NCI-H2107 (cell line): ENCODE results near the gene TOX2.

Experiments
- DNase-seq: peaks from one replicate; lab custom pipeline; 2025; lab: John Stamatoyannopoulos, UW

Gene TOX2

GRCh38 chr20:44064501-44065400, 150.1 kb downstream of the TOX2 start:
- no peak for DNase-seq

DNA sequence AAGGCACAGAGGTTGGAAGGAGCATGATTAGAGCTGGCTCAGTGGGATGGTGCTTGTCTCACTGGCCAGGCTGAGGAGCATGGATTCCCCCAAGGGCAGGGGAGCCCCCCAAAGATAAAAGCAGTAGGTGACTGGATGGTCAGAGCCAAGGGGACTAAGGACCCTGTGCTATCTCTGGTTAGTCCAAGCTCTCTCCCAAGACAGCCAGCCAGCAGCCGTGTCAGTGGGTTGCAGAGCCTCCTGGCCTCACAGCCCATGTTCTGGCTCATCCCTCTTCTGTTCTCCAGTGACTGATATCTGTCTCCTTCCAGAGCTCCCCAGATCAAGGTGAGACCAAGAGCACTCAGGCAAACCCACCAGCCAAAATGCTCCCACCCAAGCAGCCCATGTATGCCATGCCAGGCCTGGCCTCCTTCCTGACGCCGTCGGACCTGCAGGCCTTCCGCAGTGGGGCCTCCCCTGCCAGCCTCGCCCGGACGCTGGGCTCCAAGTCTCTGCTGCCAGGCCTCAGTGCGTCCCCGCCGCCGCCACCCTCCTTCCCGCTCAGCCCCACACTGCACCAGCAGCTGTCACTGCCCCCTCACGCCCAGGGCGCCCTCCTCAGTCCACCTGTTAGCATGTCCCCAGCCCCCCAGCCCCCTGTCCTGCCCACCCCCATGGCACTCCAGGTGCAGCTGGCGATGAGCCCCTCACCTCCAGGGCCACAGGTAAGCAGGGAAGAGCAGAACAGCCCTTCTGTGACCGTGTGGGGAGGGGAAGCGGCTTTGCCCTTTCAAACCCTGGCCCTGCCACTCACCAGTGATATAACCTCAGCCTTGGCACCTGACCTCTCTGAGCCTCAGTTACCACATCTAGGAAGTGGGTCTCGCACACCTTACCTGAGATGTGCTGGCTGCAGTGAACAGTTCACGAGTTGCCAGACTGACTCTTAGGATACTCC, 151.0 kb downstream of the TOX2 start:
- no peak for DNase-seq

DNA sequence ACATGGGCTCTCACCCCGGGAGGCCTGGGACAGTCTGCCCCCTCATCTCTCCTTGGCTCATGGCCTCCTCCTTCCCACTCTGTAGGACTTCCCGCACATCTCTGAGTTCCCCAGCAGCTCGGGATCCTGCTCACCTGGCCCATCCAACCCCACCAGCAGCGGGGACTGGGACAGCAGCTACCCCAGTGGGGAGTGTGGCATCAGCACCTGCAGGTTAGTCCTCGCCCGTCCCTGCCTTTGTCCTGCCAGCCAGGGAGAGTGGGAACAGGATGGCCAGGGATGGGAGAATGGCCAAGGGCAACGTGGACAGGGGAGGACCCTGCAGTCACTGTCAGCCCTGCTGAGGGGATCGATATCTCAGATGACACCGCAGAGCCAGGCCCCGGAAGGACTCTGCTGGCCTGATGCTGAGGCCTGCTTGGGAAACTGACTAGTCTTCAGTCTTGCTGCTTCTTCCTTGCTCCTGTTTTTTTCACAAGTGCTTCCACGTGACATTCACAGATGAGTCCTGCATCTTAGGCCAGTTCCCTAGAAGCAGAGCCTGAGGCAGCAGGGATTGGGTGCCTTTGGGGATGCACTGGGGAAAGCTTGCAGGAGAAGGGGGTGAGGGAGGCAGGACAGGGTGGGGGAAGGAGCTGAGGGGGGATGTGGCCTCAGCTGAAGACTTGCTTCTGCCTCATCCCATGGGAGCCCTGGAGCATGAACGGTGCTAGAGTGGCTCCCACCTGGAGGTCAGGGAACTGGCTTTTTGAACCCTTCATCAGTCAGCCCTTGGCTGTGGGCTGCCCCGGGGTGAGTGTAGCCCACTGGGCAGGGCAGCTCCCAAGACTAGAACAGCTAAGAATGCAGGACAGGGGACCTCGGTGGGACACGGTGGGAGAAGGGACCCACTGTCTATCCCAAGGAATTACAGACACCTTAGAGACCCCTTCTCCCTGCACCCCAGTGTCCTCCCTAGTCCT, 152.3 kb downstream of the TOX2 start:
- DNase-seq = no peak

- no peak for DNase-seq
These were observed 153.0 kb downstream of the TOX2 start for GRCh38 chr20:44067650-44068081.

GRCh38 chr20:44068316-44069201, 153.9 kb downstream of the TOX2 start:
- DNase-seq = no peak

- no peak for DNase-seq
These were observed 154.8 kb downstream of the TOX2 start for GRCh38 chr20:44069203-44070011.

- DNase-seq = no peak
These were observed 155.7 kb downstream of the TOX2 start for GRCh38 chr20:44070139-44070900.

DNA sequence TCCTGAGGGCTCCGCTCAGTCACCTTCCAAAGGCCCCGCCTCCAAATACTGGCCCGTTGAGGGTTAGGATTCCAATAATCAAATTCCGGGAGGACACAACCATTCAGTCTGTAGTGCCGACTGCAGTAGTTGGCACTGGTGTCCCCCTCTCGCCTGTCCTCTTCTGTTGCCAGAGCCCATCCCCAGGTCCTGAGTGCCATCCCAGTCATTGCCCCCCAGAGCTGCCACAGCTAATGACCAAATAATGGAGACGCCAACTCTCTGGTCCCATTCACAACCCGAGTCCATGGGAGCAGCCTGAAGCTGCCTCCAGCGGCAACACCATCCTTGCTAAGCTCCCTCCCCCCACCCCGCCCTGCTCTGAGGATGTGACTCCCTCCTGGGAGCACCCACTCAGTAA, 156.4 kb downstream of the TOX2 start:
- DNase-seq = no peak

- no peak for DNase-seq
These were observed 157.0 kb downstream of the TOX2 start for GRCh38 chr20:44071526-44072111.

DNA sequence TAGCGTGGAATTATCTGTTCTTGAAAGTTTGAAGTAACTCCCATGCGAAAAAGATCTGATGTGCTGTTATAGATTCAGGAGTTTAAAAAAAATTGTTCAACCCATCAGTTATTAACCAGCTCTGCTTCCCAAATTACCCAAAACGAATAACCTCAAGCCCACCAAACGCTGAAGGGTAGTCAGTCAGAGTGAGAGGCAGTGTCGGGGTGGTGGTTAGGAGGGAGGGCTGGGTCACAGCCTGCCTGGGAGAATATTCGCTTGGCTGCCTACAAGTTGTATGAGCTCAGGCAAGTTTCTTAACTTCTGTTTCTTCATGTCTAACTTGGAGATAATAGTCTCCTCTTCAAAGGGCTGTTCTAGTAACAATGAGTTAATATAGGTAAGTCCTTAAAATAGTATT, 157.7 kb downstream of the TOX2 start:
- DNase-seq = no peak

DNA sequence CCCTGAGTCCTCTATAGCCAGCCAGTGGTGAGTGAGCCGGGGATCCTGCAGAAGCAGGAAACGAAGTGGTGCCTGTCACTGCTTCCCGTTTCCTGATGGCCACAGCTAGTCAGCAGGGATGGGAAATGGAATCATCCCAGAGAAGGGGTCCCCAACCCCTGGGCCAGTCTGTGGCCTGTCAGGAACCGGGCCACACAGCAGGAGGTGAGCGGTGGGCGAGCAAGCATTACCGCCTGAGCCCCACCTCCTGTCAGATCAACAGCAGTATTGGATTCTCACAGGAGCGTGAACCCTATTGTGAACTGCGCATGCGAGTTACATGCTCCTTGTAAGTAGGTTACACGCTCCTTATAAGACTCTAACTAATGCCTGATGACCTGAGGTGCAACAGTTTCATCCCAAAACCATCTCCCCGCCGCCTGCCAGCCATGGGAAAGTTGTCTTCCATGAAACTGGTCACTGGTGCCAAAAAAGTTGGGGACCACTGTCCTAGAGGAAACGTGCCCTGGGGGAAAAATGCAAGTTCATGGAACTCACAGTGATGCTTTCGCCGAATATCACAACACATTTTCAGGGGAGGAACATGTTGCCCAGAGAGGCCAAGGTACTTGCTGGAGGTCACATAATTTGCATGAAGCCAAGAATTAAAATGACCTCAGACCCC, 158.5 kb downstream of the TOX2 start:
- no peak for DNase-seq

- DNase-seq = no peak
These were observed 159.0 kb downstream of the TOX2 start for GRCh38 chr20:44073675-44074071.

DNA sequence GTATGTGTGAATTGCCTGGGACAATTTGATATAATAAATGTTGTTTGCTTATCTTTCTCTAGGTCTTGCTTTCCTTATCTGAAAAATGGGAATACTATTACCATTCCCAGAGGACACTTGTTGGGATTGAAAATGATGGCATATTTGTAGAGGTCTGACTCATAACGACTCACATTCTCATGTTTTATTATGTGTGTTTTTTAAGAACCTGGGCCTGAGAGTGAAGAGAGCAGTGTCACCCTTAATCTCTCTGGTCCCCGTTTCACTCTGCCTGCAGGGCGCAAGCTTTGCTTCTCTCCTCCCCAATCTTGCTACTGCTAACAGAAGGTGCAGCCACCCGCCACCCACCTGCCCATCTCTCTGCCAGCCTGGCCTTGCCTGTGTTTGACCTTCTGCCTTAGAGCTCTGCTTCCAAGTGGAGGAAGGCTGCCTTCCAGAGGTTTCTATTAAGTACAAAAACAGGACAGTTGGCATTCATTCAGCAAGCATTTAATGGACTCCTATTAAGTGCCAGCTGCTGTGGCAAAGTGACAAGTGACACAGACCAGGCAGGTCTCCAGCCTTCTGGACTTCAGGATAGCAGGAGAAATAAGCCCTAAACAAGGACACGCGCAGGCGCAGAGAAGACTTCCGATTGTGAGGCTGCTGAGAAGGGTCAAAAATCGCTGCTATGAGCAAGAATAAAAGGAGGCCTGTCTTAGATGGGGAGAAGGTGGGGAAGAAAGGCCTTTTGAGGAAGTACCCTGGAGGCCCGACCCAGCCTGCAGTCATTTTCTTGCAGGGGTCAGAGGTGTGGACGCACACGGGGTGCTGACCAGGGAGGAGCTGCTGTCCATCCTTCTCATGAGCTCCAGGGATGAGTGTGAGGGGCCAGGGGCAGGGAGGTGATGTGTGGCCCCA, 159.8 kb downstream of the TOX2 start:
- DNase-seq = no peak

DNA sequence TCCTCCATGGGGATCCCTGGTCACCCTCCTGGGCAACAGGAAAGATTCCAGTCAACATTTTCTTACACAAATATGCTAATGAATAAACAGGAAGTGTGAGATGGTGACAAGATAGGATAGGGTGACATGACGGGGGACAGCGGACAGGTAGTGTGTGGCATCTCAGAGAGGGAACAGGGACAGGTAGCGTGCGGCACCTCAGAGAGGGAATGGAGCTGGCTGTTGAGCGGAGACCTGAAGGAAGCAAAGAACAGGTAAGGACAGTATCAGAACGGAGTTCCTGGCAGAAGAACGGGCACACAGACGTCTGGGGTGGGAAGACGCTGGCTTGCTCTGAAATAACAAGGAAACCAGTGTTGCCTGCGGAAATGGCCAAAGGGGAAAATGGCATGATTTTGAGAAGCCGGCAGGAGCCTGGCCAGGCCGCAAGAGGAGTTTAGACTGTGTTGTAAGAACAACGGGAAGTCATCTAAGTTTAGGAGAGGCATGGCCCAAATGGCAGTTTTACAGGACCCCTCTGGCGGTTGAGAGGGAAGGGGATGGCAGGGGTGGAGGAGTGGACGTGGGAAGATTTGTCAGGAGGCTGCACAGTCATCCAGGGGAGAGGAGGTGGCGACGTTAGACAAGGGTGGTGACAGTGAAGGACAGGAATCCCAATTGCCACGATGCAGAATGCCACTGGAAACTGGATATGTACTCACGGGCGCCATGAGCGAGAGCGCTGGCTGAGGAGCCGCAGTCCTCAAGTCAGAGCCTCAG, 160.7 kb downstream of the TOX2 start:
- no peak for DNase-seq

GRCh38 chr20:44075950-44076232, 161.2 kb downstream of the TOX2 start:
- no peak for DNase-seq

DNA sequence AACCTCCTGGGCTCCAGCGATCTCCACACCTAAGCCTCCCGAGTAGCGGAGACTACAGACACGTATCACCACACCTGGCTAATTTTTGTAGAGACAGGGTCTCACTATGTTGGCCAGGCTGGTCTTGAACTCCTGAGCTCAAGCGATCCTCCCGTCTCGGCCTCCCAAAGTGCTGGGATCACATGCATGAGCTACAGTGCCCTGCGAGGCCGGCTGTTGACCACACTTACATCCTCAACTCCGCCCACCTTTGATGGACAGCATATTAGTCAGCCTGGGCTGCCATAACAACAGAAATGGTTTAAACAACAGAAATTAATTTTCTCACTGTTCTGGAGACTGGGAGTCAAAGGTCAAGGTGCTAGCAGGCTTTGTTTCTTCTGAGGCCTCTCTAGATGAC, 164.6 kb downstream of the TOX2 start:
- DNase-seq = no peak

- DNase-seq = no peak
These were observed 165.4 kb downstream of the TOX2 start for GRCh38 chr20:44080064-44080463.
